Measurements from ENCODE around the gene ELOVL2. TPM values are rescaled to one million over a fixed set of nuclear protein-coding genes. Genes with fewer than 3 reads are reported as not detected.

The ELOVL2 gene
- total and polyA plus RNA-seq, 2 donors (not counting 1 experiment from before 2014, with no cell fraction given): not detected

DNA sequence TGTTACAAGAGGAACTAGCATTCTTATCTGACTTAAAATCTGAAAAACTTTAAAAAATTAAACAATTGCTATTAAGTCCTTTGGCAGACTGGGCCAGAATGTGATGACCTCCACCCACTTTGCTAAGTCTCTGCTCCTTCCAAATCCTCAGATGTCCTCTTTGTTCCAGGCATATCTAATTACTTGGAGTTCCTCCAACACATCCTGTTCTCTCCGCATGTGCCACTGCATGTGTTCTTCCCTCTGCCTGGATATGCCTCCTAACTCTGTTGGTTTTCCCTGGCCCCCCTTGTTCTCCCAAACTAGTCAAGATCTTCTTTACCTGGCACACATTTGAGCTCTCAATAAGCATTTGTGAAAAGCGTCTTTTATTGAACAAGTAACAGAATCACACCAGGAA, 23.1 kb downstream of the ELOVL2 start:
- peaks cover 3% of the 10 kb centered on the region for H3K4me1 Mint-ChIP-seq
- Histone ChIP-seq H3K9ac (ENCODE audit: low read length) (no peak overlapping the region), H3K79me2 (ENCODE audit: control insufficient read depth, insufficient read depth, low read length) (no peaks in the 10 kb centered on the region), H3K36me3 (replicated peaks in 1 of 2; ENCODE audit: control extremely low read depth in 1 of 2, control insufficient read depth in 1 of 2, extremely low read depth in 1 of 2, insufficient read depth in 2 of 2, low read length in 1 of 2) (no peaks in the 10 kb centered on the region), H3K4me2 (replicated peaks; ENCODE audit: low read depth, low read length, poor library complexity, severe bottlenecking) (no peak overlapping the region), H3K27ac (ENCODE audit: low read length in 2 of 2) (no peak overlapping the region), H4K20me1 (ENCODE audit: control insufficient read depth, insufficient read depth, low read length, poor library complexity, severe bottlenecking) (no peaks in the 10 kb centered on the region), H3K4me3 (ENCODE audit: control extremely low read depth in 1 of 5, extremely low read depth in 1 of 5, insufficient read depth in 1 of 5, low read depth in 2 of 5, low read length in 4 of 5) (no peak overlapping the region), H3K9me3 (ENCODE audit: control extremely low read depth in 1 of 3, control insufficient read depth in 2 of 3, insufficient read depth in 1 of 3, low read length in 2 of 3) (no peaks in the 10 kb centered on the region), H3K27me3 (replicated peaks in 1 of 4; ENCODE audit: control extremely low read depth in 1 of 4, control insufficient read depth in 3 of 4, insufficient read depth in 4 of 4, low read length in 3 of 4) (peaks cover 0 to 15% (median 5%) of the 10 kb centered on the region in 4 experiments), H3K4me1 (ENCODE audit: control insufficient read depth in 2 of 2, insufficient read depth in 2 of 2, low read length in 2 of 2) (peaks cover 4 to 5% of the 10 kb centered on the region in 2 donors), H2AFZ (ENCODE audit: insufficient read depth, low read depth, low read length, poor library complexity, severe bottlenecking) (no peak overlapping the region)
- DNase-seq (no peak), ATAC-seq (ENCODE audit: low read depth) (no peak)
- intact Hi-C loops (cut with micrococcal nuclease): no loop called here
- peaks cover 36% of the 10 kb centered on the region for H3K27me3 Mint-ChIP-seq
- H3K9me3 Mint-ChIP-seq (ENCODE audit: insufficient read depth): no peaks in the 10 kb centered on the region
- ChIA-PET POLR2A (no interaction called here), CTCF (interaction anchor here (0.5 kb wide), 1 partner anchor 116 kb away, joined by 4 read pairs; no protein-coding TSS in a partner anchor)
- WGBS (ENCODE audit: insufficient coverage): 80% methylated on average over 1 of the region's 2 CpGs
- TF ChIP-seq, protein P1, sequence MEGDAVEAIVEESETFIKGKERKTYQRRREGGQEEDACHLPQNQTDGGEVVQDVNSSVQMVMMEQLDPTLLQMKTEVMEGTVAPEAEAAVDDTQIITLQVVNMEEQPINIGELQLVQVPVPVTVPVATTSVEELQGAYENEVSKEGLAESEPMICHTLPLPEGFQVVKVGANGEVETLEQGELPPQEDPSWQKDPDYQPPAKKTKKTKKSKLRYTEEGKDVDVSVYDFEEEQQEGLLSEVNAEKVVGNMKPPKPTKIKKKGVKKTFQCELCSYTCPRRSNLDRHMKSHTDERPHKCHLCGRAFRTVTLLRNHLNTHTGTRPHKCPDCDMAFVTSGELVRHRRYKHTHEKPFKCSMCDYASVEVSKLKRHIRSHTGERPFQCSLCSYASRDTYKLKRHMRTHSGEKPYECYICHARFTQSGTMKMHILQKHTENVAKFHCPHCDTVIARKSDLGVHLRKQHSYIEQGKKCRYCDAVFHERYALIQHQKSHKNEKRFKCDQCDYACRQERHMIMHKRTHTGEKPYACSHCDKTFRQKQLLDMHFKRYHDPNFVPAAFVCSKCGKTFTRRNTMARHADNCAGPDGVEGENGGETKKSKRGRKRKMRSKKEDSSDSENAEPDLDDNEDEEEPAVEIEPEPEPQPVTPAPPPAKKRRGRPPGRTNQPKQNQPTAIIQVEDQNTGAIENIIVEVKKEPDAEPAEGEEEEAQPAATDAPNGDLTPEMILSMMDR (IDR thresholded peaks at IDR 0.05): no peak
- TF ChIP-seq EZH2 (IDR thresholded peaks at IDR 0.05; ENCODE audit: borderline replicate concordance, insufficient read depth, low read depth, low read length, poor library complexity, severe bottlenecking): no peak
- no peak overlapping the region for H3K27ac Mint-ChIP-seq
- no peak overlapping the region for H3K4me3 Mint-ChIP-seq

DNA sequence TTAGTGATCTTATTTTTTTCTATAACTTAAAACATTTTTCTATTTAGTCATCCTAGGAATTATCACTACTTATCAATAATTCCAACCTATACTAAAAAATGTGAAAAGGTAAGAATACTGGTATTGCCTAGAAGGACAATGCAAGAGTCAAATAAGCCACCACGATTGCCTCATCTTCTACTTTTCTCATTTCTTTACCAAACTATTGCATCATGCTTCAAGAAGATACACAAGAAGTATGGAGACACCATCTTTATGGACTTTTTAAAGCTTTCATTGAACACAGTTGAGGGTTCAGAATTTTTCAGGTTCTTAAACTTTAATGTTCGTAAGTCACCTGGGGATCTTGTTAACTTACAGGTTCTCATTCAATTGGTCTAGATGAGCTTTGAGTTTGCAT, 25.9 kb downstream of the ELOVL2 start:
- Mint-ChIP-seq H3K9me3 (ENCODE audit: insufficient read depth) (no peaks in the 10 kb centered on the region), H3K27ac (no peak overlapping the region), H3K27me3 (peaks cover 42% of the 10 kb centered on the region), H3K4me3 (no peak overlapping the region), H3K4me1 (no peaks in the 10 kb centered on the region)
- ChIA-PET CTCF (interaction anchor here (0.5 kb wide), 1 partner anchor 19 kb away, joined by 5 read pairs; no protein-coding TSS in a partner anchor), POLR2A (no interaction called here)
- Histone ChIP-seq H4K20me1 (ENCODE audit: control insufficient read depth, insufficient read depth, low read length, poor library complexity, severe bottlenecking) (no peaks in the 10 kb centered on the region), H2AFZ (ENCODE audit: insufficient read depth, low read depth, low read length, poor library complexity, severe bottlenecking) (no peak overlapping the region), H3K4me3 (ENCODE audit: control extremely low read depth in 1 of 5, extremely low read depth in 1 of 5, insufficient read depth in 1 of 5, low read depth in 2 of 5, low read length in 4 of 5) (no peak overlapping the region), H3K36me3 (replicated peaks in 1 of 2; ENCODE audit: control extremely low read depth in 1 of 2, control insufficient read depth in 1 of 2, extremely low read depth in 1 of 2, insufficient read depth in 2 of 2, low read length in 1 of 2) (no peaks in the 10 kb centered on the region), H3K27ac (ENCODE audit: low read length in 2 of 2) (no peak overlapping the region), H3K4me2 (replicated peaks; ENCODE audit: low read depth, low read length, poor library complexity, severe bottlenecking) (no peak overlapping the region), H3K4me1 (ENCODE audit: control insufficient read depth in 2 of 2, insufficient read depth in 2 of 2, low read length in 2 of 2) (no peaks in the 10 kb centered on the region), H3K9ac (ENCODE audit: low read length) (no peak overlapping the region), H3K9me3 (ENCODE audit: control extremely low read depth in 1 of 3, control insufficient read depth in 2 of 3, insufficient read depth in 1 of 3, low read length in 2 of 3) (no peaks in the 10 kb centered on the region), H3K27me3 (replicated peaks in 1 of 4; ENCODE audit: control extremely low read depth in 1 of 4, control insufficient read depth in 3 of 4, insufficient read depth in 4 of 4, low read length in 3 of 4) (peaks cover 0 to 4% (median 2%) of the 10 kb centered on the region in 4 experiments), H3K79me2 (ENCODE audit: control insufficient read depth, insufficient read depth, low read length) (no peaks in the 10 kb centered on the region)
- no peak for DNase-seq
- WGBS (ENCODE audit: insufficient coverage): no CpG with 5 or more reads among the region's 2 CpGs
- no peak for ATAC-seq (ENCODE audit: low read depth)
- TF ChIP-seq EZH2 (IDR thresholded peaks at IDR 0.05; ENCODE audit: borderline replicate concordance, insufficient read depth, low read depth, low read length, poor library complexity, severe bottlenecking): no peak
- TF ChIP-seq, protein P1 (IDR thresholded peaks at IDR 0.05): no peak
- intact Hi-C loops (cut with micrococcal nuclease): no loop called here

Measured in B cell (primary cell).